SK-N-MC (cell line): Measurements from ENCODE around the gene C5orf63.

Experiments used
- EZH2 ChIP-seq: fragments of 200-600 bp; sonication (generic); IDR thresholded peaks from one replicate; pipeline ENCODE4 v1.6.1; 2017; ENCODE audit warnings: antibody characterized with exemption
- POLR2AphosphoS5 ChIP-seq: IDR thresholded peaks from 2 replicates; pipeline ENCODE4 v1.6.1; 2012; ENCODE audit warnings: mild to moderate bottlenecking, low read depth, low read length, borderline replicate concordance

- peak; percentile 57 for TF ChIP-seq POLR2AphosphoS5
- no peak for TF ChIP-seq EZH2
Observed at GRCh38 chr5:127072861-127073846, at the start of gene C5orf63.
